Muscle of leg (tissue), 11 donors: ENCODE measurements around the gene GPLD1. TPM values are rescaled to one million over a fixed set of nuclear protein-coding genes. Genes with fewer than 3 reads are reported as not detected.

ENCODE experiments used
- DNase-seq: peaks from one replicate; pipeline ENCODE4 v3.0.0; 2013
- H3K27ac ChIP-seq: one replicate; pipeline ENCODE4 v1.5.1; 2013; ENCODE audit warnings: mild to moderate bottlenecking, low read length, control low read depth
- H3K27me3 ChIP-seq: one replicate; pipeline ENCODE4 v1.6.1; 2013; ENCODE audit warnings: low read length; ENCODE audit not compliant: control insufficient read depth, insufficient read depth
- H3K36me3 ChIP-seq: one replicate; pipeline ENCODE4 v1.6.1; 2013; ENCODE audit warnings: low read length; ENCODE audit not compliant: control insufficient read depth, insufficient read depth
- H3K4me1 ChIP-seq: one replicate; pipeline ENCODE4 v1.6.1; 2013; ENCODE audit warnings: low read length; ENCODE audit not compliant: control insufficient read depth, insufficient read depth
- H3K4me3 ChIP-seq: one replicate; pipeline ENCODE4 v1.5.1; 2013; ENCODE audit warnings: low read length, control low read depth
- H3K9me3 ChIP-seq: replicated peaks from 2 replicates; pipeline ENCODE4 v1.6.1; 2013; ENCODE audit warnings: low read depth, low read length; ENCODE audit not compliant: control insufficient read depth
- WGBS: methylation state at CpG from one replicate; pipeline ENCODE4 v1.1.5; 2013; ENCODE audit warnings: missing lambda C conversion rate; ENCODE audit not compliant: insufficient coverage; 5-methylcytosine and 5-hydroxymethylcytosine counted together
- polyA plus RNA-seq, 8 donors: library from polyadenylated mRNA; unstranded; fragments of 120-200 nt; gene quantifications; one replicate each; pipeline versions ENCODE4 v1.2.1 to v1.2.3, GENCODE V29; 2013; ENCODE audit warnings: inconsistent platforms in 1 of 8, low replicate concordance in 1 of 8; ENCODE audit not compliant: insufficient read length in 8 of 8, insufficient read depth in 1 of 8
- total RNA-seq: library from RNA; stranded (reverse); fragments of 120-200 nt; gene quantifications from one replicate; pipeline ENCODE4 v1.2.4, GENCODE V29; 2013

GPLD1 gene
- total and polyA plus RNA-seq, 9 donors: 1.6 to 2.7 (median 2.0) TPM

DNA sequence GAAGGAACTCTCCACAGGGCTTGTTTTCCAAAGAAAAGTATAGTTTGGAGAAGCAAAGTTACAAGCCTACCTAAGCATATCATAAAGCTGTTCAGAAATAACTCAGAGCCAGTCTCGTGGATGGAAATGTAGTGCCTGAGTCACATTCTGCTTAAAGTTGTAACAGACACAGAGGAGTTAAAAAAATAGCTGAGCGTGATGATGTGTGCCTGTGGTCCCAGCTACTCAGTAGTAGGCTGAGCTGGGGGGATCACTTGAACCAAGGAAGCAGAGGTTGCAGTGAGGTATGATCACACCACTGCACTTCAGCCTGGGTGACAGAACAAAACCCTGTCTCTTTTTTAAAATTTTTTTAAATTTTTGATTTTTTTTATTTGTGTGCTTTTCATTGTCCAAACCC is 12.0 kb upstream of the GPLD1 start:
- Histone ChIP-seq H3K27me3 (no peaks in the 10 kb centered on the region), H3K9me3 (no peaks in the 10 kb centered on the region), H3K27ac (no peak overlapping the region), H3K4me1 (peaks cover under 1% of the 10 kb centered on the region), H3K4me3 (no peak overlapping the region), H3K36me3 (peaks cover 23% of the 10 kb centered on the region)
- no peak for DNase-seq
- 58% methylated on average over 2 of the region's 2 CpGs for WGBS

- peaks cover 23% of the 10 kb centered on the region for H3K36me3 ChIP-seq
- WGBS: no CpG with 5 or more reads among the region's 3 CpGs
Observed at GRCh38 chr6:24500683-24501082, 11.3 kb upstream of the GPLD1 start.

GRCh38 chr6:24497254-24497970 is 8.0 kb upstream of the GPLD1 start:
- H3K27me3 ChIP-seq: no peaks in the 10 kb centered on the region
- H3K4me1 ChIP-seq: peaks cover 16% of the 10 kb centered on the region
- H3K4me3 ChIP-seq: no peak overlapping the region
- DNase-seq: no peak
- H3K36me3 ChIP-seq: peaks cover 9% of the 10 kb centered on the region
- H3K27ac ChIP-seq: no peak overlapping the region
- 94% methylated on average over 7 of the region's 11 CpGs for WGBS
- H3K9me3 ChIP-seq: no peaks in the 10 kb centered on the region

More at GRCh38 chr6:24500683-24501082, 11.3 kb upstream of the GPLD1 start:
- no peaks in the 10 kb centered on the region for H3K9me3 ChIP-seq
- no peak overlapping the region for H3K27ac ChIP-seq
- no peak for DNase-seq
- H3K27me3 ChIP-seq: no peaks in the 10 kb centered on the region
- peaks cover 6% of the 10 kb centered on the region for H3K4me1 ChIP-seq
- no peak overlapping the region for H3K4me3 ChIP-seq

- Histone ChIP-seq H3K36me3 (peaks cover 9% of the 10 kb centered on the region), H3K27me3 (no peaks in the 10 kb centered on the region), H3K27ac (peak within 1 kb of the TSS; percentile 82), H3K9me3 (no peaks in the 10 kb centered on the region), H3K4me3 (peak within 1 kb of the TSS; percentile 67), H3K4me1 (peaks cover 28% of the 10 kb centered on the region)
- peak; percentile 85 for DNase-seq
- WGBS: under 1% methylated on average over 93 of the region's 93 CpGs
Observed at GRCh38 chr6:24494821-24495795, 5.7 kb upstream of the GPLD1 start, which contains the start of gene ALDH5A1. TSS of gene ALDH5A1 (plus strand) at chr6:24494969. CDS start at chr6:24494997, 28 bp downstream.

DNA sequence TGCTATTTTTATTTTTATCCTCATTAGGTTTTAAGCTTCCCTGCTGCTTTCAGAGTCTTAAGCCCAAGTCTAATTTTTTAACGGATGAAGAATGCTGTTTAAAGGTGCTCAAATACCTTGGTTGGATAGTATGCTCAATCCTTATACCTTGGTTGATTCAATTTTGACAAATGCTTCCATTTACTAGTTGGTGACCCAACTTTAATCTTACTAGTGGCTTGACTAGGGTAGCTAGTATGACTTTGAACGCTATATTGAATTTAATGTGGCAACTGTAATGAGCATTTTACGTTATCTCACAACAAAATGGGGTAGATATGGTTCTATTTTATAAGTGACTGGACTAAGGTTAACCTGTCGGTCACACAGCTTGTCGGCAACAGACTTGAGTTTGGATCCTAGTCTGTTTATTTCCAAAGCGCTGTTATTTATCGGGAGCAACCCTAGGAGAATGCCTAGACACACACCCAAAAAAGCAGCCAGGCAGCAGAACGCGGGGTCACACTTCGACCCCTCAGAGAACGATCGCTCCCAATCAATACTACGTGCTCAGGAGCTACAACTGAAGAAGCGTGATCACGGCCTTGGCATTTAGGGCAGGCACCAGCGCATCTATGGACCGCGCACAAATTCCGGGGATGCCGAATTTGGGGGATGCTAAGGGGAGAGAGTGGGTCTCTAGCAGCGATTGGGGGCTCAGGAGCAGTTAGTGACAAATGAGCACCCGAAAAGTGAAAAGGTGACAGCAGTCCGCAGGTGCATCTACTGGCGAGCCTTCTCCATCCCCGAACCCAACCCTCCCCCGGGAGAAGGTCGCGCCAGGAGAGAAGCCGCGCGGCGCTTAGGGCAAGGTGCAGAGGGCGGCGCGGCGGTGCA is 4.8 kb upstream of the GPLD1 start:
- H3K36me3 ChIP-seq: peaks cover 9% of the 10 kb centered on the region
- H3K27ac ChIP-seq: peak overlapping the region; percentile 29
- no peaks in the 10 kb centered on the region for H3K27me3 ChIP-seq
- DNase-seq: no peak
- H3K4me3 ChIP-seq: peak overlapping the region; percentile 67
- 13% methylated on average over 32 of the region's 36 CpGs for WGBS
- peaks cover 37% of the 10 kb centered on the region for H3K4me1 ChIP-seq
- no peaks in the 10 kb centered on the region for H3K9me3 ChIP-seq

GRCh38 chr6:24492475-24492874 is 3.1 kb upstream of the GPLD1 start:
- peak; percentile 10 for DNase-seq
- Histone ChIP-seq H3K4me1 (peaks cover 43% of the 10 kb centered on the region), H3K36me3 (peaks cover 6% of the 10 kb centered on the region), H3K4me3 (no peak overlapping the region), H3K9me3 (no peaks in the 10 kb centered on the region), H3K27ac (no peak overlapping the region), H3K27me3 (no peaks in the 10 kb centered on the region)
- 61% methylated on average over 2 of the region's 3 CpGs for WGBS

DNA sequence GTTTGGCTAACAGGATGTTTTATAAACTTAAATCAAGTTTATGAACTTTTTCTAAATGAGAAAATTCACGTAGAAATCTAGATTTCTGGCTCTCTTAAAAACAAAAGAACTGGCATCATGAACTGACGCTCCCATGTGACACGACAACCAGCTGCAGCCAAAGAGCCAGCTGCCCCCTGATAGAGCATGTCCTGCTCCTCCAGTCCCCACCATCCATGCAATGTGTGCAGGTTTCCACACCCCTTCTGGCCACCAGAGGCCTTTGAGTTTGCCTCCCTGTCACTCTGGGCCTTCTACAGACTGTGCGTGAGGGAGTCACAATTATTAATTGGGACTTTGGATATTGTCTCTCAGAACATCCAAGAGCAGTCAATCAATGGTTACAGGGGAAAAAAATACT is 1.6 kb upstream of the GPLD1 start:
- peak; percentile 42 for DNase-seq
- Histone ChIP-seq H3K27ac (peak overlapping the region; percentile 77), H3K27me3 (no peaks in the 10 kb centered on the region), H3K36me3 (no peaks in the 10 kb centered on the region), H3K9me3 (no peaks in the 10 kb centered on the region), H3K4me3 (no peak overlapping the region), H3K4me1 (peaks cover 40% of the 10 kb centered on the region)
- 81% methylated on average over 3 of the region's 4 CpGs for WGBS

- peaks cover 33% of the 10 kb centered on the region for H3K4me1 ChIP-seq
- no peak overlapping the region for H3K4me3 ChIP-seq
- H3K36me3 ChIP-seq: no peaks in the 10 kb centered on the region
- no peaks in the 10 kb centered on the region for H3K27me3 ChIP-seq
- peak; percentile 58 for DNase-seq
- no peaks in the 10 kb centered on the region for H3K9me3 ChIP-seq
- H3K27ac ChIP-seq: no peak overlapping the region
- WGBS: no CpG with 5 or more reads among the region's 2 CpGs
Observed at GRCh38 chr6:24489881-24490280, 503 bp upstream of the GPLD1 start.

- H3K9me3 ChIP-seq: no peaks in the 10 kb centered on the region
- peaks cover 23% of the 10 kb centered on the region for H3K4me1 ChIP-seq
- WGBS: no CpG with 5 or more reads among the region's 4 CpGs
- DNase-seq: no peak
- no peak overlapping the region for H3K4me3 ChIP-seq
- H3K36me3 ChIP-seq: no peaks in the 10 kb centered on the region
- no peaks in the 10 kb centered on the region for H3K27me3 ChIP-seq
- no peak overlapping the region for H3K27ac ChIP-seq
Observed at GRCh38 chr6:24486065-24486464, 3.3 kb downstream of the GPLD1 start.
